Caco-2 (cell line): Measurements from ENCODE around the gene MIER3. TPM values are rescaled to one million over a fixed set of nuclear protein-coding genes. Genes with fewer than 3 reads are reported as not detected.
"Not testable (repeated sequence)": the region's sequence is repeated elsewhere in the genome, so short reads cannot be mapped to it uniquely, and the experiment has no call there.

ENCODE experiments used
- BruUV-seq: library from RNA; stranded (reverse); fragments of 400-500 nt; replicated peaks from 2 replicates; lab custom pipeline; 2021; lab: Mats Ljungman, UMichigan
- CTCF ChIA-PET: fragments of 300-600 bp; sonication (Branson Sonifier 250); formaldehyde crosslinking; loops from one replicate; lab custom pipeline; 2022; ENCODE audit warnings: antibody characterized with exemption; lab: Charles Lee
- POLR2A ChIA-PET: fragments of 300-600 bp; sonication (Branson Sonifier 250); formaldehyde crosslinking; loops from one replicate; lab custom pipeline; 2022; ENCODE audit warnings: antibody characterized with exemption; lab: Charles Lee
- DNase-seq, 2 experiments: peaks; one replicate each; pipeline versions ENCODE4 v3.0.0 to v3.0.0-alpha.2; 2020 to 2022
- H3K27me3 ChIP-seq: replicated peaks from 2 replicates; pipeline ENCODE4 v1.6.0; 2011; ENCODE audit warnings: low read length; ENCODE audit not compliant: control insufficient read depth, insufficient read depth
- H3K36me3 ChIP-seq: 2 replicates; pipeline ENCODE4 v1.5.1; 2011; ENCODE audit warnings: low read length; ENCODE audit not compliant: control insufficient read depth, insufficient read depth
- H3K4me1 ChIP-seq: fragments of 250-450 bp; sonication (Bioruptor Pico); 2 replicates; pipeline ENCODE4 v1.5.1; 2020; ENCODE audit warnings: mild to moderate bottlenecking
- H3K4me3 ChIP-seq: 2 replicates; pipeline ENCODE4 v1.5.1; 2011; ENCODE audit warnings: low read depth, mild to moderate bottlenecking, control low read depth, low read length
- H3K9me3 ChIP-seq: fragments of 250-450 bp; sonication (Bioruptor Pico); 2 replicates; pipeline ENCODE4 v1.5.1; 2020; ENCODE audit warnings: mild to moderate bottlenecking, moderate library complexity
- H3K27ac Mint-ChIP-seq: one replicate; pipeline ENCODE4 v1.8.0; 2022; ENCODE audit warnings: mixed read lengths; ENCODE audit not compliant: unreplicated experiment
- H3K27me3 Mint-ChIP-seq: one replicate; pipeline ENCODE4 v1.8.0; 2022; ENCODE audit warnings: mixed read lengths; ENCODE audit not compliant: insufficient read depth, unreplicated experiment
- H3K36me3 Mint-ChIP-seq: one replicate; pipeline ENCODE4 v1.8.0; 2022; ENCODE audit warnings: mild to moderate bottlenecking, mixed read lengths; ENCODE audit not compliant: insufficient read depth, unreplicated experiment
- H3K4me1 Mint-ChIP-seq: one replicate; pipeline ENCODE4 v1.8.0; 2022; ENCODE audit warnings: low read depth, mixed read lengths; ENCODE audit not compliant: unreplicated experiment
- H3K4me3 Mint-ChIP-seq: one replicate; pipeline ENCODE4 v1.8.0; 2022; ENCODE audit warnings: mild to moderate bottlenecking, moderate library complexity, mixed read lengths; ENCODE audit not compliant: unreplicated experiment
- H3K9me3 Mint-ChIP-seq: one replicate; pipeline ENCODE4 v1.8.0; 2022; ENCODE audit warnings: mixed read lengths; ENCODE audit not compliant: unreplicated experiment
- intact Hi-C: fragments of 100-400 bp; cut with micrococcal nuclease; formaldehyde crosslinking; loops from one replicate; pipeline ENCODE4 v1.10.0; 2022; ENCODE audit not compliant: unreplicated experiment
- total RNA-seq: library from RNA; stranded (reverse); gene quantifications from 2 replicates; pipeline ENCODE4 v1.2.3, GENCODE V29; 2022
- TF ChIP-seq, protein P1 (sequence below), 2 experiments: fragments of 200-600 bp in 1 of 2; IDR thresholded peaks; 1 replicate in 1 of 2; 2 replicates in 1 of 2; pipeline versions ENCODE4 v1.5.1 to v1.8.0; 2011 to 2022; ENCODE audit warnings: antibody characterized with exemption in 1 of 2, control low read depth in 1 of 2, inconsistent platforms in 1 of 2, low read depth in 1 of 2, low read length in 1 of 2, mild to moderate bottlenecking in 1 of 2, moderate library complexity in 1 of 2; ENCODE audit not compliant: insufficient read depth in 1 of 2, severe bottlenecking in 1 of 2, unreplicated experiment in 1 of 2

The MIER3 gene
- total RNA-seq, 1 experiment from 2014 or later, result 52.7 TPM

DNA sequence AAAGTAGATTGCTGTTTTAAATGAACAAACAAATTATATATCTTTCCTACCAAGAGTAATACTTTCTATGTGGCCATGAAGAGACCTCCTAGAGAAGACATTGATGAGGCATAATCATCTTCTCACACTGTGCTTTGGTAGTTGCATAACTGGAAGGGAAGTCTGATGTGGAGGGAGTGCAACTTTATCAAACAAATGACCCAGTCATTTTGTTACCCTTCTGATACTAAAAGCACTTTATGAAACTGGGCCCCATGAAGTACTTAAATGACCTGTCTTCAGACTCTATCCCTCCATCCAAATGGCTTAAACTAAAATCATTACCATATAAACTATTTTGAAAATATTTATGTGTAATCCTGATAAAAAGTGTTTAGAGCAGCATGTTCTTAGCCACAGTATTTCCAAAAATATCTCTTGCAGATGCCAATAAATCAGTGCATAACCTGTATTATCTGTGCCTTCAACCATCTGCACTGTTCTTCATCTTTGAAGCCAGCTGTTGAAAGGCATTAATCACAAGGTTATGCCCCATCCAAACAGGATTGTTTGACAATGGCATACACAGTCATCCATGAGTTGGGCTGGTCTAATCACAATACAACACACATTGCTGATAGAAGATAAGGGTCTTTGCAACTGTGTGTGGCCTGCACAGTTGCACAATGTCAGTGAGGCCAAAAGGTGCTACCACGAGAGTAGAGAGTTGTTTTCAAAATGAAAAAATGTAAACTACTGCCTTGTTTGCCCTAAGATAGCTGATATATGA lies 31.9 kb upstream of the MIER3 start:
- Histone ChIP-seq H3K27me3 (no peaks in the 10 kb centered on the region), H3K4me1 (peaks cover 30% of the 10 kb centered on the region), H3K9me3 (no peaks in the 10 kb centered on the region), H3K4me3 (no peak overlapping the region), H3K36me3 (no peaks in the 10 kb centered on the region)
- POLR2A ChIA-PET, result no interaction called here
- no TSS peak for BruUV-seq
- Mint-ChIP-seq H3K27me3 (no peaks in the 10 kb centered on the region), H3K4me3 (no peak overlapping the region), H3K4me1 (peaks cover 23% of the 10 kb centered on the region), H3K9me3 (peaks cover 16% of the 10 kb centered on the region), H3K36me3 (no peaks in the 10 kb centered on the region), H3K27ac (no peak overlapping the region)
- TF ChIP-seq, protein P1, sequence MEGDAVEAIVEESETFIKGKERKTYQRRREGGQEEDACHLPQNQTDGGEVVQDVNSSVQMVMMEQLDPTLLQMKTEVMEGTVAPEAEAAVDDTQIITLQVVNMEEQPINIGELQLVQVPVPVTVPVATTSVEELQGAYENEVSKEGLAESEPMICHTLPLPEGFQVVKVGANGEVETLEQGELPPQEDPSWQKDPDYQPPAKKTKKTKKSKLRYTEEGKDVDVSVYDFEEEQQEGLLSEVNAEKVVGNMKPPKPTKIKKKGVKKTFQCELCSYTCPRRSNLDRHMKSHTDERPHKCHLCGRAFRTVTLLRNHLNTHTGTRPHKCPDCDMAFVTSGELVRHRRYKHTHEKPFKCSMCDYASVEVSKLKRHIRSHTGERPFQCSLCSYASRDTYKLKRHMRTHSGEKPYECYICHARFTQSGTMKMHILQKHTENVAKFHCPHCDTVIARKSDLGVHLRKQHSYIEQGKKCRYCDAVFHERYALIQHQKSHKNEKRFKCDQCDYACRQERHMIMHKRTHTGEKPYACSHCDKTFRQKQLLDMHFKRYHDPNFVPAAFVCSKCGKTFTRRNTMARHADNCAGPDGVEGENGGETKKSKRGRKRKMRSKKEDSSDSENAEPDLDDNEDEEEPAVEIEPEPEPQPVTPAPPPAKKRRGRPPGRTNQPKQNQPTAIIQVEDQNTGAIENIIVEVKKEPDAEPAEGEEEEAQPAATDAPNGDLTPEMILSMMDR (IDR thresholded peaks at IDR 0.05; ENCODE audit: insufficient read depth in 1 of 2, low read depth in 1 of 2, low read length in 1 of 2, severe bottlenecking in 1 of 2, unreplicated experiment in 1 of 2), result no peak
- intact Hi-C loops, result no loop called here
- DNase-seq, result peak; percentile 76 to 79
- CTCF ChIA-PET, result interaction anchor here (1.0 kb wide), 1 partner anchor 45 kb away, joined by 3 read pairs; no protein-coding TSS in a partner anchor

DNA sequence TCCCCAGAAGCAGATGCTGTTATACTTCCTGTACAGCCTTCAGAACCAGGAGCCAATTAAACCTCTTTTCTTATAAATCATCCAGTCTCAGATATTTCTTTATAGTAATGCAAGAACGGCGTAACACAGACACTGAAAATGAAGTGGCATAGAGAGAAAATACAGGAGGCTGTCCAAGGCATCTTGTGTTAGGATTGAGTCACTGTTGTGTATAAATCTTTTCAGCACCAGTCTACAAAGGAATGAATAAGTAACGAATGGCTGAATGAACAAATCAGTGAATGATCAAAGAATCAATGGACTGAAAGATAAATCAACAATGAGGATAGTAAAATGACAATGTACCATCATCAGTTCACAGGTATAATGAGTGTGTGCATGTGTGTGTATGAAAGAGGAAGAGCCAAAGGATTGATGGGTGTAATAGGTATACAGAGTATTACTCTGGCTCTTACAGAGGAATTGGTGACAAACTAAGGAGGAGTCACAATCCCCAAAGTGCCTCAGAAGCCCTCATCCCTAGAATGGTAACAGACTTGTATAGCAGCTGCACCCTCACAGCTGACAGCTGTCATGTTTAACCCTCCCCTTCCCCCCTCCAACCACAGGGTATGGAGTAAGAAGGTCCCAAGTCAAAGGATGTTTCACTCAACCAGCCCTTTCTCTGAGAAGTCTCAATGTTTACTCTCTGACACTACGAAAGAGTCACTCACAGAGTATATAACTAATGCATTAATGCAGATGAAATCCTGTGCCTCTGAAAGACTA lies 29.8 kb upstream of the MIER3 start:
- peaks cover 19% of the 10 kb centered on the region for H3K9me3 Mint-ChIP-seq
- Histone ChIP-seq H3K27me3 (no peaks in the 10 kb centered on the region), H3K4me3 (no peak overlapping the region), H3K9me3 (no peaks in the 10 kb centered on the region), H3K4me1 (peaks cover 49% of the 10 kb centered on the region), H3K36me3 (no peaks in the 10 kb centered on the region)
- TF ChIP-seq, protein P1 (IDR thresholded peaks at IDR 0.05; ENCODE audit: insufficient read depth in 1 of 2, low read depth in 1 of 2, low read length in 1 of 2, severe bottlenecking in 1 of 2, unreplicated experiment in 1 of 2), result no peak
- no TSS peak for BruUV-seq
- no peaks in the 10 kb centered on the region for H3K27me3 Mint-ChIP-seq
- peaks cover 27% of the 10 kb centered on the region for H3K4me1 Mint-ChIP-seq
- no peak for DNase-seq
- intact Hi-C loops, result no loop called here
- ChIA-PET CTCF (no interaction called here), POLR2A (no interaction called here)
- no peaks in the 10 kb centered on the region for H3K36me3 Mint-ChIP-seq
- H3K27ac Mint-ChIP-seq, result no peak overlapping the region
- no peak overlapping the region for H3K4me3 Mint-ChIP-seq

DNA sequence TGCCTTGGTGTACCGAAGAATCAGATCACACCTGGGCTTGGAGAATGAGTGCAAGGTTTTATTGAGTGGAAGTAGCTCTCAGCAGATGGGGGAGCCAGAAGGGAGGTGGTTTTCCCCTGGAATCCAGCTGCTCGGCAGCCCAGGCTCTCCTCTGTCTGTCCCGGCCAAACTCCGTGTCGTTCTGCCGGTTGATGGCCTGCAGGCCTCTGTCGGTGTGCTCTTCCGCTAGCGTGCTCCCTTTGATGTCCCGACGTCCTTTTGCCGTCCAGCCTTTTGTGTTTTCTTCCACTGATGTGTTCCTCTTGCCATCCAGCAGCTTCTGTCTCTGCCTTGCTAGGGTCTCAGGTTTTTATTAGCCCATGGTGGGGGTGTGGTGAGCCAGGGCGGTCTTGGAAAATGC lies 28.0 kb upstream of the MIER3 start:
- H3K4me1 ChIP-seq, result peaks cover 51% of the 10 kb centered on the region
- TF ChIP-seq, protein P1 (IDR thresholded peaks at IDR 0.05; ENCODE audit: insufficient read depth in 1 of 2, low read depth in 1 of 2, low read length in 1 of 2, severe bottlenecking in 1 of 2, unreplicated experiment in 1 of 2), result no peak
- ChIA-PET POLR2A (no interaction called here), CTCF (no interaction called here)
- no peaks in the 10 kb centered on the region for H3K27me3 Mint-ChIP-seq
- peaks cover 19% of the 10 kb centered on the region for H3K9me3 Mint-ChIP-seq
- no peak overlapping the region for H3K4me3 Mint-ChIP-seq
- peak overlapping the region; percentile 86 for H3K27ac Mint-ChIP-seq
- no peaks in the 10 kb centered on the region for H3K9me3 ChIP-seq
- intact Hi-C loops, result no loop called here
- peaks cover 27% of the 10 kb centered on the region for H3K4me1 Mint-ChIP-seq
- no TSS peak for BruUV-seq
- no peaks in the 10 kb centered on the region for H3K36me3 Mint-ChIP-seq
- DNase-seq, result no peak
- H3K36me3 ChIP-seq, result no peaks in the 10 kb centered on the region
- H3K4me3 ChIP-seq, result no peak overlapping the region
- no peaks in the 10 kb centered on the region for H3K27me3 ChIP-seq

DNA sequence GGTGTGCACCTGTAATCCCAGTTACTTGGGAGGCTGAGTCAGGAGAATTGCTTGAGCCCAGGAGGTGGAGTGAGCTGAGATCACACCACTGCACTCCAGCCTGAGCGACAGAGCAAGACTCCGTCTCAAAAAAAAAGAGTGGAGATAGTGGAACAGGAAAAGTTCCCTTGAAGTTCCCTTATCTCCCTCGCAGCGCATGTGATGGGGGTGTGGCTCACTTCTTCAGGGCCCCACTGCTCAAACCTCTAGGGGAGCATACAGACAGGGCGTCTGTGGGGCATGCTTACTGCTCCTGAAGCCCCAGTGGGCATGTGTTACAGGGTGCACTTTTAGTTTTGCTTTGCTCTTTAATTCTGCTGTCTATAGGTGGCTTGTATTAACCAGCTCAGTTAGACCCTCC lies 27.6 kb upstream of the MIER3 start:
- H3K4me1 ChIP-seq, result peaks cover 48% of the 10 kb centered on the region
- intact Hi-C loops, H3K9me3 ChIP-seq, H3K36me3 ChIP-seq, H3K4me3 ChIP-seq, DNase-seq, H3K27me3 Mint-ChIP-seq, CTCF ChIA-PET, H3K27me3 ChIP-seq, H3K36me3 Mint-ChIP-seq, H3K4me3 Mint-ChIP-seq, POLR2A ChIA-PET, BruUV-seq: not testable (repeated sequence)
- Mint-ChIP-seq H3K27ac (peak overlapping the region; percentile 86), H3K9me3 (peaks cover 19% of the 10 kb centered on the region), H3K4me1 (peaks cover 27% of the 10 kb centered on the region)
